PFSK-1 (cell line): ENCODE measurements around the gene HIPK2.

ENCODE experiments used
- FOXP2 ChIP-seq: optimal IDR thresholded peaks from 2 replicates; pipeline ENCODE3; 2011; ENCODE audit warnings: borderline replicate concordance, control low read depth, inconsistent platforms; ENCODE audit not compliant: insufficient read depth; ENCODE audit errors: extremely low read length, extremely low read depth
- POLR2AphosphoS5 ChIP-seq: IDR thresholded peaks from 2 replicates; pipeline ENCODE4 v1.6.1; 2012; ENCODE audit warnings: low read depth, mild to moderate bottlenecking, control low read depth, low read length, moderate library complexity
- REST ChIP-seq, 2 experiments: IDR thresholded peaks; 2 replicates each; pipeline versions ENCODE4 v1.6.1 to v1.8.0; 2011 to 2012; ENCODE audit warnings: low read depth in 2 of 2, low read length in 2 of 2, control low read depth in 1 of 2, inconsistent platforms in 1 of 2, mild to moderate bottlenecking in 1 of 2, moderate library complexity in 1 of 2; ENCODE audit not compliant: insufficient read depth in 1 of 2
- SIN3A ChIP-seq: IDR thresholded peaks from 2 replicates; pipeline ENCODE4 v1.6.1; 2012; ENCODE audit warnings: mild to moderate bottlenecking, low read length, moderate library complexity, borderline replicate concordance; ENCODE audit not compliant: insufficient read depth
- TAF1 ChIP-seq: IDR thresholded peaks from 2 replicates; pipeline ENCODE4 v1.6.1; 2012; ENCODE audit warnings: low read length, control low read depth, borderline replicate concordance; ENCODE audit not compliant: insufficient read depth

The HIPK2 gene

GRCh38 chr7:139669106-139670061 lies 108.4 kb downstream of the HIPK2 start:
- TF ChIP-seq POLR2AphosphoS5 (no peak), TAF1 (no peak)

GRCh38 chr7:139667377-139667776 lies 110.4 kb downstream of the HIPK2 start:
- TF ChIP-seq FOXP2: no peak
- no peak for TF ChIP-seq TAF1
- TF ChIP-seq SIN3A: no peak
- no peak for TF ChIP-seq REST (IDR thresholded peaks at IDR 0.05; ENCODE audit: insufficient read depth in 1 of 2, low read depth in 2 of 2, low read length in 2 of 2)
- TF ChIP-seq POLR2AphosphoS5: no peak

- TF ChIP-seq FOXP2 (no peak), SIN3A (no peak), TAF1 (no peak), REST (IDR thresholded peaks at IDR 0.05; ENCODE audit: insufficient read depth in 1 of 2, low read depth in 2 of 2, low read length in 2 of 2) (no peak), POLR2AphosphoS5 (no peak)
Observed at GRCh38 chr7:139666501-139666900, 111.3 kb downstream of the HIPK2 start.

GRCh38 chr7:139664434-139664833 lies 113.4 kb downstream of the HIPK2 start:
- TF ChIP-seq REST (IDR thresholded peaks at IDR 0.05; ENCODE audit: insufficient read depth in 1 of 2, low read depth in 2 of 2, low read length in 2 of 2) (no peak), TAF1 (no peak), SIN3A (no peak), POLR2AphosphoS5 (no peak), FOXP2 (no peak)

GRCh38 chr7:139663608-139664177 lies 114.1 kb downstream of the HIPK2 start:
- no peak for TF ChIP-seq REST (IDR thresholded peaks at IDR 0.05; ENCODE audit: insufficient read depth in 1 of 2, low read depth in 2 of 2, low read length in 2 of 2)
- no peak for TF ChIP-seq FOXP2
- no peak for TF ChIP-seq SIN3A
- TF ChIP-seq POLR2AphosphoS5: no peak
- TF ChIP-seq TAF1: no peak
